Peyer's patch (tissue), 4 donors: ENCODE data around the gene B3GNT4. TPM values are rescaled to one million over a fixed set of nuclear protein-coding genes. Genes with fewer than 3 reads are reported as not detected.

Source experiments
- small RNA-seq, 2 donors: library from RNA; depleted of rRNA; stranded (forward); fragments of <200 nt; gene quantifications; one replicate each; pipeline ENCODE3, GENCODE V24; 2016
- total RNA-seq, 4 donors: library from RNA; depleted of rRNA; stranded (reverse); fragments of >200 nt; gene quantifications; one replicate each; pipeline ENCODE4 v1.1.0, GENCODE V29; 2016

B3GNT4 gene
- total RNA-seq, 4 donors from 2014 or later, result 0.70 TPM; not detected in 3

Small RNAs within 50 kb of the gene (small RNA-seq; reads per million reads assigned to genes)
- 0 to 0.64 reads per million in 2 donors for gene DIABLO

Other genes starting within 250 kb of the B3GNT4 start
- 10 to 100 TPM in 1 of 4 donors, 1 to 10 TPM in 3; 3.3 to 23.9 (median 4.4) TPM for gene BCL7A, start 181.8 kb upstream of the B3GNT4 start, total RNA-seq
- gene MLXIP, start 125.0 kb upstream of the B3GNT4 start, total RNA-seq, result 100 to 1,000 TPM in 2 of 4 donors, 10 to 100 TPM in 2; 41.5 to 157 (median 98.3) TPM
- not detected for gene IL31, start 29.5 kb upstream of the B3GNT4 start, total RNA-seq
- gene LRRC43, start 20.6 kb upstream of the B3GNT4 start, total RNA-seq, result not detected
- 10 to 100 TPM; 51.3 to 64.1 (median 56.1) TPM for gene DIABLO, start 22.3 kb downstream of the B3GNT4 start, total RNA-seq
- 10 to 100 TPM; 13.1 to 18.2 (median 16.7) TPM for gene VPS33A, start 62.8 kb downstream of the B3GNT4 start, total RNA-seq
- 100 to 1,000 TPM in 1 of 4 donors, 10 to 100 TPM in 3; 55.7 to 167 (median 86.0) TPM for gene CLIP1, start 219.0 kb downstream of the B3GNT4 start, total RNA-seq